Adrenal gland (tissue), 5 donors: ENCODE measurements around the gene AMZ2.

Experiments used
- CTCF ChIP-seq, 6 experiments: fragments of 450-650 bp in 4 of 6; fragments of 200-600 bp in 2 of 6; sonication (generic) in 1 of 6; IDR thresholded peaks; 1 replicate in 5 of 6; 2 replicates in 1 of 6; pipeline versions ENCODE4 v1.5.1 to v1.8.0; 2016 to 2021; ENCODE audit warnings: antibody characterized with exemption in 6 of 6, mild to moderate bottlenecking in 2 of 6, moderate library complexity in 1 of 6
- POLR2A ChIP-seq, 2 donors: fragments of 450-650 bp; IDR thresholded peaks; one replicate each; pipeline ENCODE4 v1.6.1; 2017; ENCODE audit warnings: antibody characterized with exemption in 2 of 2, mild to moderate bottlenecking in 2 of 2, moderate library complexity in 1 of 2
- donor health status: DM: no; HTN: no; CAD: no.

- TF ChIP-seq CTCF (IDR thresholded peaks at IDR 0.05) (no peak), POLR2A (IDR thresholded peaks at IDR 0.05) (no peak)
These were observed 469 bp downstream of the AMZ2 start for GRCh38 chr17:68248199-68248825.
